ENCODE measurements around the gene RALGPS1.
"Not testable (repeated sequence)": the region's sequence is repeated elsewhere in the genome, so short reads cannot be mapped to it uniquely, and the experiment has no call there.

Gene RALGPS1

DNA sequence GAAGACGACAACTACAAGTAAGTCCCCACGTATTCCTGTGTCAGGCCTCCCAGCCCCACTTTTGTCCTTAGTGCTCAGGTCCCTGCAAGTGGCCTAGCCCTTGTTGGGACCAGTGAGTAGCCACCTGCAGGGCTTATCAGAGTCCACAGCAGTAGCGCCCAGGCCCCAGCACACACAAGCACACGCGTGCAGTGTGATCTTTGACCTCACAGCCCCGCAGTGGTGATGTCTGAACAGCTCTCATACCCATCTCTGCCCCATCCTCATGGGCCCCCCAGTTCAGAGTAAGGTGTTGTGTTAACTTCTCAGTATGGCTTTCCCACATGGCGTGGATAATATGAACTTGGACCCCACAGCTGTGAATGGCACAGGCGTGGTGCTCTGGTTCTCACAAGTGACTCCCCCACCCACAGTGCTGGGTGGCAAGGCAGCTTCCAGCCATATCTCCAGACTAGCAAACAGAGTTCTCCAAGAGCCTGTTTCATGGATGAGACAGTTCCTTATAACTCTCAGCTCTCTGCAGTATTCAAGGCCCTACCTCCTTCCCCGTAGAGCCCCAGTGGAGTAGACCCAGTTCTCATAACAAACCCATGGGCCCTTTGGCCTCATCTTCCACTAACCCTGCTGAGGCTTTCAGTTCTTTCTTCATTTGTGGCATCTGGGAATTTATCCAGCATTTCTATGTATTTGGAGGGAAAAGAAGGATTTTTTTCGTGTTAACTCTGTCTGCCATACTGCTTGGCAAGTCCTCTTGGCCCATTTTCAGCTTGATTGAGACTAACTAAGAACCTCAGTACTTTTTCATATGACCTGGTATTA lies 254.4 kb downstream of the RALGPS1 start:
- DNase-seq (ENCODE audit: low spot score) (no peak), FAIRE-seq (no peak)

DNA sequence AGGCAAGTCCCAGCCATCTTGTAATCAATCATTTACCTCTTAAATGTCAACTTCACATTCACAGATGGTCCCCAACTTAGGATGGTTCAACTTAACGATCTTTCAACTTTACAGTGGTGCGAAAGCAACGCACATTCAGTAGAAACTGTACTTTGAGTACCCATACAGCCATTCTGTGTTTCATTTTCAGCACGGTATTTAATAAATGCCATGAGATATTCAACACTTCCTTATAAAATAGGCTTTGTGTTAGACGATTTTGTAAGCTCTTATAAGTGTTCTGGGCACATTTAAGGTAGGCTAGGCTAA lies 254.9 kb downstream of the RALGPS1 start:
- FAIRE-seq = no peak
- no peak for DNase-seq (ENCODE audit: low spot score)

DNA sequence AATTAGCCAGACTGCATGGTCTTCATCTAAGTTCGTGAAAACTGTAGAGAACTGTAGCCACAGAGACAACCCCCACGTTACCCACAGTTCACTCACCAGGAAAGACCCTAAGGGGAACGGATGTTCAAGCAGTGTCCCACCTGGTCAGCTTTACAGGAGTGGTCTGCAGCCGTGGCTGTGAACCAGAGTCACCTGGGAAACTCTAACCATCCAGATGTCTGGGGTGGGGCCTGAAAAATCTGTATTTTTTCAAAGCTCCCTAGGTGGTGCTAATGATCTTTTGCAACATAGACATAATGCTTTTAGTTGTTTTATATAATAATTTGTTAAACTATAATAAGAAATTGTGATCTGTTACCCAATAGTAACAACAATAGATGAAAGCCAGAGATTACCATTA lies 255.5 kb downstream of the RALGPS1 start:
- DNase-seq (ENCODE audit: low spot score) (no peak), FAIRE-seq (no peak)

DNA sequence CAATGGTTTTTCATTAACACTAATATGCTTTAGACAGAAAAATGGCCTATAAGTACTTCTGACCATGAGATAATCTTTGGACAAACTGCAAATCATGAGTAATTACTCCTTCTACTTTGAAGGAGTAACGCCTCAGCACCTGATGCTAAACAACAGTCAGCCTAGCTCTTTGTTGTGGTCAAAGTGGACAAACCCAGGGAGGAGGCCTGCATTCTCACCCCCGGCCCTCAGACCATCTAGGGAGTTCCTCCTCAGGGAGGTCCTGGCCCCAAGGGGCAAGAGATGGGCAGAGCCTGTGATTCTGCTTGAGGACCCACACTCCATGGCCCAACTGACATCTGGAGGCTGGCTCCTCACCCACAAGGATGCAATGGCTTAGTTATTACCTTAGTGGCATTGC lies 256.1 kb downstream of the RALGPS1 start:
- no peak for FAIRE-seq
- DNase-seq (ENCODE audit: low spot score) = no peak

DNA sequence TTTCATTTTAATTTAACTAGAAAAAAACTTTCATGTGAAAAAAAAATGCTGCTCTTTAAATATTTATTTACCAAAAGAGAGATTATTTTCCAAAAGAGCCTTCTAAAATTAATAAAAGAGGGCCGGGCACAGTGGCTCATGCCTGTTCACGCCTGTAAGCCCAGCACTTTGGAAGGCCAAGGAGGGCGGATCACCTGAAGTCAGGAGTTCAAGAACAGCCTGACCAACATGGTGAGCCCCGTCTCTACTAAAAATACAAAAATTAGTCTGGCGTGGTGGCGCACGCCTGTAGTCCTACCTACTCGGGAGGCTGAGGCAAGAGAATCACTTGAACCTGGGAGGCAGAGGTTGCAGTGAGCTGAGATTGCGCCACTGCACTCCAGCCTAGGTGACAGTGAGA lies 256.8 kb downstream of the RALGPS1 start:
- not testable (repeated sequence) for DNase-seq (ENCODE audit: low spot score); FAIRE-seq

DNA sequence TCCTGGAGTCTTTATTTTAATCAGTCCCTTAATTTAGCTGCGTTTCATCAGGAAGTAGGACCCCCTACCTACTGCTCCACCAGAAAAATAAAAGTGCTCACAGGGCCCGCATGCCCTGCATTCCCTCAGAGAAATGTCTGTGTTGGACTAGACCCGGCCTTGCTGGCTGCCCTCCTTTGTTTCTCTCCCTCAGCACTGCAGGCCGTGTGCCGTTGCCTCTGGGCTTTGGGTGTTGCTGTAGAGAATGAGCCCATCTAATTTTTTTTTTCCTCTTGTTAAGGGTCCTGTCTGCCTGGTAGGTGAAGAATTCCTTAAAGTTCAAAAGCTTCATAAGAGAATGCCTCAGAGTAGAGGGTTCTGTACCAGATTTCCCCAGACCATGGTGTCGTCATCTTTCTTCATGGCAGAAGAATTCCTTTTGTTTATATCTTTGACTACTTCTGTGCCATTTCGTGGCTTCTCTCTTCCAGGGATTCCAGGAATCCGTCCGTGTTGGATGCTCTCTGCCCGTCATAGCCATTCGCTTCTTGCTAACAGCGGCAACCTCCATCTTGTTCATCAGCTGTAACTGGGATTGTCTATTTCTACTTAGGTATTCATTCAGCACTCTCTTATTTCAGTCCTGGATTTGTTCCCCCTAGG lies 257.6 kb downstream of the RALGPS1 start:
- FAIRE-seq (no peak), DNase-seq (ENCODE audit: low spot score) (no peak)

DNA sequence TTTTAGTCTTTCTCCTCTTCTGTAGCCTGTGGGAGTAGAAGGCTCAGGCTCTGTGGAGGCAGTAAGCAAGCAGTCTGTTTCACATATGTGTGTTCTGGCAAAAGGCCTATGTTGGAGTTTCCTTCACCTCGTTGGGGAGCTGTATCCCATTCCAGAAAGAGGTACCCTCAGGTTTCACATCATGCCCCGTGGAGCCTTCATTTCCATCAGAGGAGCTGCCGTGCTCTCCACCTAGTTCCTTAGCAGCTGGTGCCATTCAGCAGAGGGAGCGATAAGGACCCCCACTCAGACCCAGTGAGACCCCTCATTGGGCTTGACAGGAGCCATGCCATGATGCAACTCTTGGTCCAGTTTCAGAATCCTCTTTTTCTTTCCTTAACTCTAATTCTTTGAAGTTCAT lies 258.5 kb downstream of the RALGPS1 start:
- FAIRE-seq (no peak), DNase-seq (ENCODE audit: low spot score) (no peak)

DNA sequence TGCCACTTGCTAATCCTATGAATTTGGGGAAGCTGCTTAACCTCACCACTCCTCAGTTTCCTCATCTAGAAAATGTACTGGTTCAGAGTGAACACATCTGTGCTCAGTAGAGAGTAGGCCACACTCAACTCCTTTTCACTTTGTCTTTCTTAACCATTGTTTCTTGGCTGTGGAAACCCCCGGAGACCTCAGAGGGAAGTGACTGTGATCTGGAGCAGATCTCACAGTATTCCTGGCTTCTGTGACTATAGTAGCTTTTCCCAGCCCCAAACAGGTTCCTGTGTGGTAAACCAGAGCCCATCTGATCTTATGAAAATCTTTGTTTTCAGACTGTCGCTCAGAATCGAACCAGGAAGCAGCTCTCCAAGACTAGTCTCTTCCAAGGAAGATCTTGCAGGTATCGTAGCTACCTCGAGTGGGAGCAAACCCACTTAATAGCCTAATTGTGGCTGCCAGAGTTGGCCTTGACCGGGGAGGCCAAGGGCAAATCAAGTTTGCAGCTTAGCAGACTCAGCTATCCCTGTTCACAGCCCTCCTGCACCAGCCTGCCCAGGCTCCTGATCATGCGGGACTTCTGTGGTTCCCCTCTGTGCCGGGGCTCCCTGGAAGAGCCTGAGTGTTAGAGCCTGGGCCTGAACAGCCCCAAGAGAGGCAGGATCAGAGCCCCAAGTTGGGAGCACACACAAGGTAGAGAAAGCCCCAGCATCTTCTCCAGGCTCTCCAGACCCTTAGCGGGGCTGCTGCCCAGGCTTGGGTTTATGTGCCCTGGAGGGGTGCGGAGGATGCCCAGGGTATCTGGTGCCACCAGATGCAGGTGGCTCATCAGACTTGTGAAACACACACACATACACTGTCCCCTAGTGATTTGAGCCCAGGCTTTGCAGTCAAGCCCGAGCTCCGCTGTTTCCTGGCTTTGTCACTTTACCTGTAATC lies 260.1 kb downstream of the RALGPS1 start:
- FAIRE-seq = no peak
- no peak for DNase-seq (ENCODE audit: low spot score)

DNA sequence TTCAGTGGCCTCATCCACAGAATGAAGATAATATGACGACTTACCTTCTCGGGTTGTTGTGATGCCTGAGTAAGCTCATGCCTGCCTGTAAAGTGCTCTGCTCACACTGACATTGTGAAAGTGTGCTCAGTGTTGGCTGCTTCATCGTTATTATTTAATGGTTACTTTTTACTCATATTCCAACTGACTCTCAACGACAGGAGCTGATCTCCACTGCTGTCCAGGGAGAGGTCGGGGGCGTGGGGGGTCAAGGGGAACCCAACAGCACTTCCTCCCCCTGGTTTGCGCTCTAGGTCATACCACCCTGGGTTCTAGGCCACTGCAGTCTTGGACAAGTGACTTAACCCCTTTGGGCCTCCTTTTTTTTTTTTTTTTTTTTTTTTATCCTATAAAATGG lies 260.7 kb downstream of the RALGPS1 start:
- FAIRE-seq (no peak), DNase-seq (ENCODE audit: low spot score) (no peak)

DNA sequence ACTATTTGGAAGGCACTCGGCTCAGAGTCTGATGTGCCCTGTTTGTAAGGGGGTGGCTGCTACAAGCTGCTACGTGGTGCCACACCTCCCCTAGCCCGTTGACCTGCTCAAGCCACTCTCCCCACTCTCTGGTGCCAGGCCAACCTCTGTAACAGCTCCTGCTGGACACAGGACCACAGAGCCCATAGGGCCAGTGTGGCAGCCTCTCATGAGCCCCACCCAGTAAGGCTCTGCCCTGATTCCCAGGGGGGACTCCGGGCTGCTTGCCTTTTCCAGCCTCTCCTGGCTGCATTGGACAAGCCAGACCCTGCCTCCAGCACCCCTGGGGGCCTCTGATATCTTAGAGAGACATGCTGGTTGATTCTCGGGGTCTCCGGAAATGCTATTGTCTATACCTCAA lies 261.2 kb downstream of the RALGPS1 start:
- FAIRE-seq (no peak), DNase-seq (ENCODE audit: low spot score) (no peak)

DNA sequence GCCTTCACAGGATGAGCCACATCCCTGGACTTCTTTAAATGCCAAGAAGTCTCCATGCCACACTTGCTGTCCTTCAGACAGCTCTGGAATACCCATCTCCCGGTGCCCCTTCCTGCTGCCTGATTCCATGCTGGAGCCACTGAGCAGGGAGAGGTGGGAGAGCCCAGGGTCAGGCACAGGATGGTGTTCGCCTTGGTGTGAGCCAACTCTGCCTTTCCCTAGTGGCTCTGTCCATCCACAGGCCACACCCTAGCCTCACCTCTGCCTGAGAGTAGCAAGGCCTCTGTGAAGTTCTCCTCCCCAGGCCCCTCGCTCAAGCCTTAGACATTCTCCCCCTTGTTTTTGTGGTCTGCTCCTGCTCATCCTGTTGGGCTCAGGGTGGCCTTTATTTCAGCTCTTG lies 262.0 kb downstream of the RALGPS1 start:
- DNase-seq (ENCODE audit: low spot score) (no peak), FAIRE-seq (no peak)

DNA sequence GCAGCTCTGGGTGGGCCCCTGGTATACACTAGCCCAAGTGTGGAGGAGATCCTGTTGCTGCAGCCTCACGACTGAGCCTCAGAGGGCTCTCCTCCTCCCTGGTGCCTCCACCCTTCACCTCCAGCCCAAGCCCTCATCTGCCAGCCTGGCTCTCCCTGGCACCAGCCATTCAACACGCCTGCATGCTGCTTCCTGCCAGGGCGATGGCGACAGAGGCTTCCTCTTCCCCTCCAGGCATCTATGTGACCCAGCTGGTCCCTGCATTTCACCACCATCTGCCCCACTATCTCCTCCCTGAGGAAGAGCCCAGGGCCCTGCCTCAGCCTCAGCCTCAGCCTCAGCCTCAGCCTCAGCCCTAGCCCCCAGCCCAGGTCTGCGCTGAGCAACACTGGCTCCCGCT lies 262.6 kb downstream of the RALGPS1 start:
- FAIRE-seq (no peak), DNase-seq (ENCODE audit: low spot score) (no peak)

DNA sequence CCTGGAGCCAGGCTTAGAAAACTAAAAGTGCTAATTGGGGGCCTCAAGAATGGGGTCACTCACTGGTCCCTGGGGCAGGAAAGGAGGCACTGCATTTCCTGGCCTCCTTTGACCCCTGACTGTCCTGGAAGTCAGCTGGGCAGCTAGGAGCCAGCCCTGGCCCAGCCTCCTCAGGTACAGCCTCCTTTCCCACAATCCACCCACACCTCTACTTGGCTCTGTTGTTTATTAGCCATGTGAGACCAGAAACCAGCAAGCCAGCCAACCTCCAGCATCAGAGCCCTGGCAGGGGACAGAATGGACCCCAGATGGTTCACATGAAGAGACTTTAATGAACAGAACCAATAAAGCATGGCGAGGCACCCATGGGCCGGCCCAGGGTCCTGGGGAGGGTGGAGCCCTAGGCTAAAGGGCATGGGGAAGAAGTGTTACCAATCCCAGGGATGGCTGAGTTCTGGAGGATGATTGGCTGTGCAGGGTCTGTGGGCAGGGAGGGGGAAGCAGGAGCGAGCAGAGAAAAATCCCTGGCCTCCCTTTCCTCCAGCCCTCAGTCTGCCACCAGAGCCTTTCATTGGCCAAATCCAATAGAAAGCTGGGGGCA lies 263.2 kb downstream of the RALGPS1 start:
- FAIRE-seq (no peak), DNase-seq (ENCODE audit: low spot score) (no peak)

DNA sequence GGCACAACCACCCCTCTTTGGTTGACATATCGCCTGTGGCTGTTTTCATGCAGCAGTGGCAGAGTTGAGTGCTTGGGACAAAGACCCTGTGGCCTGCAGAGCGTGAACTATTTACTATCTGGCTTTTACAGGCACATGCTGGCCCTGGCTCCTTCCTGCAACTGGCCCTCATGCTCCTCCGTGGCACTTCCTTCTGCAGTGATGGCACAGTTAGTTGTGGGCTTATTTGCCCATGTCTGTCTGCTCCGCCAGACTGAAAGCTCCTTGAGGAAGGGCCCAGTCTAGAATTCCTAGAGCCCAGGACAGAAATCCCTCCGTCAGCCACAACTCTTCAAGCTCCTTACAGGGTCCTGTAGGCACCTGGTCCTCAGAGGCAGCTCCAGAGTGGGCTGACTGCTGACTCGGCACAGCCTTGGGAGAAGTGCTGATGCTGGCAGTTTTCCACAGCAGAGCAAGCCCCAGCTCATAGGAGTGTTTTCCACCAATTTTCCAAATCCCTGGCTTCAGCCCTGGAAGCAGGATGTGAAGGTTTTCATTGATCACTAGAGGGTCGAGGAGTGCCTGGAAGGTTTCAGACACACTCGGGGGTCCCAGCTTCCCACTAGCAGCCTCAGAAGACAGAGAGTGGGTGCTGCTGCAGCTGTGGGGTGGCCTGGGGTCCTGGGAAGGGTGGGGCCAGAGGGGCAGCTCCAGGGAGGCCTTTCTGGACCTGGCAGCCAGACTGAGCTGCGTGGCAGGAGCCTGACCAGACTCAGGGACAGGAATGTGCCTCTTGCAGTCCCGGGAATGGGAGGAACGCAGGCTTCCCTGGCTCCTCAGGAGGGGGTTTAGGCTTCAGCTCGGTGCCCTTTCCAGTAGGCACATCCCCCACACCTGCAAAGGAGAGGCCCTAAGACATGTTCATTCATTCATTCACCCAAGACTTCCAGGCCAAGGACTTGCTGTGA lies 264.4 kb downstream of the RALGPS1 start:
- DNase-seq (ENCODE audit: low spot score) = no peak
- FAIRE-seq = no peak

DNA sequence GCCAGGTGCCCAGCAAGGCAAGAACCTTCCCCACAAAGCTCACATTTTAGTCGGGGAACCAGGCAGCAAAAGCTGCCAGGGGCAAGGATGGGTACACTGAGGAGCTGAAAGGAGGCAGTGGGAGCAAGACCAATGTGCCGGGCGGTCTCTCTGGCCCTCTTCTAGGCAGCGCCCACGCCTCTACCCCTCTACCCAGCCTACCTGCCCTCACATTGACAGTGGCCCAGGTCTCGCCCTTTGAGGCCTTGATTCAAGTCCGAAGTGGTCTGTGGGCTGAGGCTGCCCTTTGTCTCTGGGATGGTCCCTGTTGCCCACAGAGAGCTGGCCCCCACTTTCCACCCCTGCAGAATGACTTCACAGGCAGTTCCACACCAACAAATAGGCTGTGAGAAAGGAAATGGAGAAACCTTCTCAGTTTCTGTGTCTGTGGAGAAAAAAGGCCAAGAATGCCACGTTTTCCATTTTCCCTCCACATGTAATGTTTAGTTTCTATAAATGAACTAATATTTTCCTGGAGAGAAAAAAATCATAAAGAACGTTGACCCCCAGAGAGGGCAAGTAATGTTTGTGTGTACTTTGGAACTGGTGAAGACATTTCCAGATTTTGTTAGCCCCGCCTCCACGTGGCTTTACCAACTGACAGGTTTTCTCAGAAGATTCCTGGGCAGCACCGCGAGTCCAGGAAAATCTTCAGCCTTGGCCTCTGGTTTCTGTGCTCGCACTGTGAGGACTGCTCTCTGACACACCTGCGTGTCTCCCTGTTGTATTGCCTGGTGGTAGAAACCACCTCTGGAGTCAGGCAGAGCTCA lies 265.3 kb downstream of the RALGPS1 start:
- no peak for DNase-seq (ENCODE audit: low spot score)
- FAIRE-seq = no peak

DNA sequence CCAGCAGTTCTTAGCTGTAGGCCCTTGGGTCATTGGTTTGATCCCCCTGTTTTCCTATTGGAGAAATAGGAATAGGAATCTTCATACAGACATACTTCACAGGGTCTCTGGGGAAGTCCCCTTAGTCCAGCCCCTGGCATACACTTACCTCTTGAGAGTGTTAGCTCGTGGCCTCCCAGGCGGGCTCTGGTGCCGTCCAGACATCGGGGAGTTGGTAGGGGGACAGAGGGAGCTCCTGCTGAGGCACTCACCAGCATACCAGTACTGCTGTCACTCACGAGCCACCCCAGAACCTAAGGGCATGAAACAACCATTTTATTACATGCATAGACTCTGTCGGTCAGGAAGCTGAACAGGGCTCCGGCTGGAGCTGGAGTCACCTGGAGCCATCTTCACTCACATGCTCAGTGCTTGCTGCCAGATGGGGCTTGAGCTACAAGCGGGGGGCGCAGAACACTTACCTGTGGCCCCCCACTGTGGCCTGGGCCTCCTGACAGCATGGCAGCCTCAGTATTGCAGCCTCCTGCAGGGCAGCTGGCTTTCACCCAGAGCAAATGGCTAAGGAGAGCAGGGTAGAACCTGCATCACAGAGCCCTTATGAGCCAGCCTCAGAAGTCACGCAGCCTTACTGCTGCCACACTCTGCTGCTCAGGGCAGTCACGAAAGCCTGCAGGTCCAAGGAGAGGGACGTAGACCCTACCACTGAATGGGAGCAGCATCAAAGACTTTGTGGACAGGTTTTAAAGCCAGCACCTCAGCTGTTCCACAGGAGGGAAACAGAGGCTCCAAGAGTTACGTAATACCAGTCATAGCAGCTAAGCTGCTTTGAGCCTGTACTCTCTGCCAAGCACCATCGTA lies 266.1 kb downstream of the RALGPS1 start:
- DNase-seq (ENCODE audit: low spot score) (no peak), FAIRE-seq (no peak)

DNA sequence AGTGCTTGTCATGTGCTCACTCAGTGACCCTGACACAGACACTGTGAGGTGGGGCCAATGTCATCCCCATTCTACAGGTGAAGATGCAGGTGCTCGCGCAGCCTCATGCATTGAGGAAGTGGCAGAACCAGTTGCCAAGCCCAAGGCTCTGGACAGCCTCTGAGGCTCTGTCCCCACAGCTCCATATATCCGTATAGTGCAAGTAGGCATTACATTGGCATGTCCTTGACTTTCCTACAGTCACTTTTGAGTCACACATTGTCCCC lies 266.7 kb downstream of the RALGPS1 start:
- DNase-seq (ENCODE audit: low spot score) (no peak), FAIRE-seq (no peak)

DNA sequence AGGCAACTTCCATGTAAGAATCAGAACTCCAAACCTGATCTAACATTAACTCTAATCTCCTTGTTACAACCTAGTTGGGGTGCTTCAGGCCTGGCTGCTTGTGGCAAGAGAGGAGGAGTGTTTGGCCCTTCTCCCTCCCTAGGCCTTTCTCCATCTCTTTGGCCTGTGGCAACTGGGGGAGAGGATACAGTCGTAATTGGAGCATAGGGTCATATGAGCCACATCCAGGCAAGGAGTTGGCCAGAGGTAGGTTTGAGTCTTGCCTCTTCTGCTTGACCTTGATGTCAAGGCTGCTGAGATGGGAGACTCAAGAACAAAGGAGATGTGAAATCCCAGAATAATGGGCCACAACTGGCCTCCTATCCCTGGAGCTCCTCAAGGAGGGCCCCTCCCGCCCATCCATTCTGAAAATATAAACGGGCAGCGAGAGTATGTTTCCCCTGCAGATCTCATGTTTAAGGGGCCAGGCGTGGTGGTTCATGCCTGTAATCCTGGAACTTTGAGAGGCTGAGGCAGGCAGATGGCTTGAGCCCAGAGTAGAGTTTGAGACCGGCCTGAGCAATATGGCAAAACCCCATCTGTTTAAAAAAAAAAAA lies 267.1 kb downstream of the RALGPS1 start:
- FAIRE-seq (no peak), DNase-seq (ENCODE audit: low spot score) (no peak)

Data from RCC 7860 (cell line).